Pancreas (tissue), 10 donors: ENCODE results near the gene TK2. TPM values are rescaled to one million over a fixed set of nuclear protein-coding genes. Genes with fewer than 3 reads are reported as not detected.
A peak's percentile ranks its signal among the peaks of the same experiment; 100 is the strongest.

Experiments
- ATAC-seq, 4 donors: fragments of 200-7000 bp; cut with Tn5 transposase; one replicate each; pipeline versions ENCODE4 v1.8.0 to v1.9.1; 2020; ENCODE audit warnings: mild to moderate bottlenecking in 4 of 4, moderate library complexity in 4 of 4
- DNase-seq, 6 donors: peaks; one replicate each; pipeline ENCODE4 v3.0.0-alpha.2; 2020
- FAIRE-seq: peaks from 2 replicates; lab custom pipeline; 2012; peaks lifted over from hg19 to GRCh38; lab: Jason Lieb, UNC
- H3K27ac ChIP-seq, 4 donors: fragments of 200-600 bp; sonication (generic); 1 replicate in 3 of 4; 2 replicates in 1 of 4; pipeline versions ENCODE4 v1.5.0 to v1.8.0; 2020
- H3K27me3 ChIP-seq, 4 donors: fragments of 200-600 bp; one replicate each; pipeline ENCODE4 v1.8.0; 2021
- H3K36me3 ChIP-seq, 3 donors: fragments of 200-600 bp; sonication (generic) in 1 of 3; one replicate each; pipeline versions ENCODE4 v1.5.0 to v1.8.0; 2020 to 2021
- H3K4me1 ChIP-seq, 3 donors: fragments of 200-600 bp; one replicate each; pipeline ENCODE4 v1.8.0; 2021
- H3K4me3 ChIP-seq, 4 donors: fragments of 200-600 bp; sonication (generic) in 2 of 4; one replicate each; pipeline versions ENCODE4 v1.5.0 to v1.8.0; 2020 to 2021
- H3K9me3 ChIP-seq, 4 donors: fragments of 200-600 bp; one replicate each; pipeline ENCODE4 v1.8.0; 2021
- WGBS, 2 donors: extraction: QIAGEN DNeasy Blood & Tissue Kit; methylation state at CpG; one replicate each; pipeline ENCODE4 v1.1.7; 2013; 5-methylcytosine and 5-hydroxymethylcytosine counted together
- intact Hi-C, 3 donors: fragments of 100-400 bp; cut with DNase I; formaldehyde crosslinking; loops; one replicate each; pipeline versions ENCODE4 v1.11.1 to v1.14.2; 2022
- polyA plus RNA-seq, 2 donors: library from polyadenylated mRNA; stranded (reverse); fragments of 200-250 nt; gene quantifications; one replicate each; pipeline ENCODE4 v1.2.3, GENCODE V29; 2013
- total RNA-seq, 6 donors: library from RNA; stranded (reverse); fragmentation: NEBNext Ultra II Directional in 4 of 6; extraction: Animal tissue kit (Norgen Biotek cat#: 25700) in 4 of 6; gene quantifications; one replicate each; pipeline versions ENCODE4 v1.2.1 to v1.2.4, GENCODE V29; 2021 to 2023
- TF ChIP-seq, protein P1 (sequence below), 4 donors: fragments of 200-600 bp; sonication (generic) in 3 of 4; IDR thresholded peaks; one replicate each; pipeline versions ENCODE4 v1.5.0 to v1.8.0; 2021; ENCODE audit warnings: antibody characterized with exemption in 4 of 4
- donor health status: healthy with polysubstance abuse.
- donor health status: DM: no; HTN: no; CAD: no; lungs with moderate emphysema.
- donor health status: DM: no; HTN: no; CAD: no.
- donor health status: control.
- donor health status: control.
- donor health status: Bipolar disorder and iron deficiency.
- donor health status: DM: yes; HTN: yes; CAD: no.
- donor health status: DM: no; HTN: no; CAD: no.
- donor health status: DM: no; HTN: no; CAD: no.
- donor health status: DM: yes; HTN: yes; CAD: no.

Gene TK2
- total and polyA plus RNA-seq, 8 donors = 13.9 to 22.9 (median 20.5) TPM

DNA sequence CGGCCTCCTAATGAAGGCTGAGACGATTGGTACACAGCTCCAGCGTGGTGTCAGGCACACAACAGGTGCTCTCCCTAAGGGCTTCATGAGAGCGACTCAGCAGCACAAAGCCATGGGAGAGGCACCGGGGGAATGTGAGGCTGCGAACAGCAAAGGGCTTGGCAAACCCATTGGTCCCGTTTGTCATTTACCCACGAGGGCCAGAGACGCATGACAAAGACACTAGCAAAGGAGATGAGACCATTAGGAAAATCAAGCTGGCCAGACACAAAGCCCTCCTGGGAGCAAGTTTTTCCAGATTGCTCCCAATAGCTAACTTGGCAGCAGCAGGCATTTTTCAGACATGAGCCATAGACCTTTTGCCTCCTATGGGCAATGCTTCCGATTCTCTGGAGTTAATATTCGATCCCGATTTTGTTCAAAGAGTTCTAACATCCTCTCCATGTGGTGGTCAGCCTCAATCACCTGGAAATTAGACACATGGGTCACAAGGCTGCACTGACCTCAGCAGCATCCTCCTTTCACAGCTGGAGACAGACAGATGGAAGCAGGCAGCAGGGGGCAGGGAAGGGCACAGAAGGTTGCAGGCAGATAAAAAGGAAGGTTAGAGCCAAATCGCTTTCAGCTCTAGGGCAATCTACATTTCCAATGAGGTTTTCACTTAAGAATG is 38.2 kb downstream of the TK2 start:
- DNase-seq = peak in 2 of 6 donors; percentile 49 to 58
- peak overlapping the region; percentile 76 to 89 (median 78) for H3K27ac ChIP-seq
- peaks cover 0 to 4% (median 0%) of the 10 kb centered on the region in 3 donors for H3K36me3 ChIP-seq
- TF ChIP-seq, protein P1, sequence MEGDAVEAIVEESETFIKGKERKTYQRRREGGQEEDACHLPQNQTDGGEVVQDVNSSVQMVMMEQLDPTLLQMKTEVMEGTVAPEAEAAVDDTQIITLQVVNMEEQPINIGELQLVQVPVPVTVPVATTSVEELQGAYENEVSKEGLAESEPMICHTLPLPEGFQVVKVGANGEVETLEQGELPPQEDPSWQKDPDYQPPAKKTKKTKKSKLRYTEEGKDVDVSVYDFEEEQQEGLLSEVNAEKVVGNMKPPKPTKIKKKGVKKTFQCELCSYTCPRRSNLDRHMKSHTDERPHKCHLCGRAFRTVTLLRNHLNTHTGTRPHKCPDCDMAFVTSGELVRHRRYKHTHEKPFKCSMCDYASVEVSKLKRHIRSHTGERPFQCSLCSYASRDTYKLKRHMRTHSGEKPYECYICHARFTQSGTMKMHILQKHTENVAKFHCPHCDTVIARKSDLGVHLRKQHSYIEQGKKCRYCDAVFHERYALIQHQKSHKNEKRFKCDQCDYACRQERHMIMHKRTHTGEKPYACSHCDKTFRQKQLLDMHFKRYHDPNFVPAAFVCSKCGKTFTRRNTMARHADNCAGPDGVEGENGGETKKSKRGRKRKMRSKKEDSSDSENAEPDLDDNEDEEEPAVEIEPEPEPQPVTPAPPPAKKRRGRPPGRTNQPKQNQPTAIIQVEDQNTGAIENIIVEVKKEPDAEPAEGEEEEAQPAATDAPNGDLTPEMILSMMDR (IDR thresholded peaks at IDR 0.05) = no peak
- no peak for FAIRE-seq
- no peaks in the 10 kb centered on the region for H3K27me3 ChIP-seq
- 58% methylated on average over 13 of the region's 13 CpGs for WGBS, 2 donors
- H3K4me1 ChIP-seq = peaks cover 33 to 65% (median 41%) of the 10 kb centered on the region in 3 donors
- H3K9me3 ChIP-seq = no peaks in the 10 kb centered on the region
- peak in 3 of 4 donors; percentile 9 to 14 (median 11) for ATAC-seq
- no peak overlapping the region for H3K4me3 ChIP-seq
- intact Hi-C loops = no loop called here

DNA sequence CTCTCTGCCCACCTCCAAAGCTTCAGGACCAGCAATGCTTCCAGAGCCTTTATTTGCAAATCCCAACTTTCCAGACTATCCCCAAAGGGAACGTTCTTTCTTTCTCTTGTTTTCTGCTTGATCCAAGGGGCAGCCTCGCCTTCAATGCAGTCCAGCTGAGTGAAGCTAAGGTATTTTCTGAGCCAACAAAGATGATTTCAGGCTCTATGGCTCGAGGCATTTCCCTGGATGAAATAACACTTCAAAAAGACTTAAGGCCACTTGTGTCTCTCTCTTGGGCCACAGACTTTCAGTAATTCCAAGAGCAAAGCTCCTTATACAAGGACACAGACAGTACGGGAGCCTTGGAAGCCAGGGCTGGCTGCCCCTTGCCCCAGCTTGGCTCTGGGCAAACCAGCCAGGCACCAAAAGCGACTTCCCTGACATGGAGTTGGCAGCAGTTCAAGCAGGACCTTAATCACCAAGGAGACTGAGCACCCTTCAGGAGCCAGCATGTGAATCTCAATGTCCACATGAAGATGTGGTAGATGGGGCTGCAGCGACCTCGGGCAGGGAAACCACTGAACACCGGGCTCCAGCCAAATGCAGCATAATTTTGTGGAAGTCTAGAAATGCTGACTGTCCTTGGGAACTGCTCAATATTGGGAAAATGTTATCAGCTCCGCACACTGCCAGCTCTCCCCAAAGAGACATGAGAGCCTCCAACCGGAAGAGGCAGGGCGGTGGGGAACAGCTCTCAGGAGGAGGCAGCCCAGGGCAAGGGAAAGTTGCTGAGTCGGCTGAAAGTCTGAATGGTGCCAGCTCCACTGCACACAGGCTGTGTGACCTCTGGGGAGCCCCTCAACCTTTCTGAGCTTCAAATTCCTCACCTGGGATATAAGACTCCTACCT is 39.0 kb downstream of the TK2 start:
- Histone ChIP-seq H3K4me1 (peaks cover 27 to 59% (median 34%) of the 10 kb centered on the region in 3 donors), H3K4me3 (no peak overlapping the region), H3K36me3 (peaks cover 0 to 4% (median 0%) of the 10 kb centered on the region in 3 donors), H3K27me3 (no peaks in the 10 kb centered on the region), H3K9me3 (no peaks in the 10 kb centered on the region), H3K27ac (peak overlapping the region; percentile 76 to 89 (median 78))
- ATAC-seq (peak; percentile 51 to 60 (median 56)), DNase-seq (peak; percentile 61 to 71 (median 67)), FAIRE-seq (no peak)
- 29 to 33% methylated on average over 12 of the region's 12 CpGs for WGBS, 2 donors
- TF ChIP-seq, protein P1 (IDR thresholded peaks at IDR 0.05) = no peak
- intact Hi-C loops = no loop called here

- Histone ChIP-seq H3K36me3 (peaks cover 0 to 4% (median 0%) of the 10 kb centered on the region in 3 donors), H3K9me3 (no peaks in the 10 kb centered on the region), H3K27ac (peak overlapping the region; percentile 76 to 89 (median 78)), H3K27me3 (no peaks in the 10 kb centered on the region), H3K4me1 (peaks cover 27 to 52% (median 34%) of the 10 kb centered on the region in 3 donors), H3K4me3 (no peak overlapping the region)
- DNase-seq (peak; percentile 71 to 91 (median 85)), ATAC-seq (peak; percentile 63 to 80 (median 74)), FAIRE-seq (no peak)
- 21 to 33% methylated on average over 5 of the region's 5 CpGs for WGBS, 2 donors
- intact Hi-C loops = no loop called here
- TF ChIP-seq, protein P1 (IDR thresholded peaks at IDR 0.05) = no peak
These were observed 39.6 kb downstream of the TK2 start for GRCh38 chr16:66510298-66510697.

DNA sequence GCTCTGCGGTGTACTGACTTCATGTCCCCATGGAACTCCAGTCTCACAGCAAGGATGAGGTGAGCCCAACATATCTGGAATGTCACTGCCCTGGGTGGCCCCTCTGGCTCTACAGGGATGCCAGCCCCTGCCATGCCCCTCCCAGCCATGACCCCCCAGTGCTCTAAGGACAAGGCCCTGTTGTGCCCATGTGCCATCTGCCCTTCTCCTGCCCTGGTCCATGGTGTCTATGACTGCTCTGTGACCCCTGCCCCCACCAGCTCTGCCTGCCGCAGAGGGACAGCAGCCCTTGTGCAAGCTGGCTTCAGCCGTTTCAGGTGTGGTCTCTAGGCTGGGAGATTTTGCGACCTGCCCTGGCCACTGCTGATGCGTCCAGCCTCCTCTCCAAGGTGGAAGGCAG is 40.3 kb downstream of the TK2 start:
- DNase-seq = no peak

More for the DNA sequence above, 40.3 kb downstream of the TK2 start:
- Histone ChIP-seq H3K27ac (peak overlapping the region in 3 of 4 donors; percentile 76 to 89 (median 80)), H3K4me1 (peaks cover 27 to 51% (median 34%) of the 10 kb centered on the region in 3 donors), H3K36me3 (peaks cover 0 to 4% (median 0%) of the 10 kb centered on the region in 3 donors), H3K4me3 (no peak overlapping the region), H3K9me3 (no peaks in the 10 kb centered on the region), H3K27me3 (no peaks in the 10 kb centered on the region)
- FAIRE-seq = no peak
- ATAC-seq = no peak
- intact Hi-C loops = no loop called here
- WGBS, 2 donors = 93 to 98% methylated on average over 5 of the region's 5 CpGs
- TF ChIP-seq, protein P1 (IDR thresholded peaks at IDR 0.05) = no peak
